H1 (cell line): ENCODE measurements around the gene TDRD12. TPM values are rescaled to one million over a fixed set of nuclear protein-coding genes. Genes with fewer than 3 reads are reported as not detected.

Experiments used
- CTCF ChIA-PET: fragments of 300-600 bp; sonication (Branson Sonifier 250); formaldehyde crosslinking; loops from one replicate; lab custom pipeline; 2021; ENCODE audit not compliant: partially characterized antibody; lab: Charles Lee
- POLR2A ChIA-PET: fragments of 300-600 bp; sonication (Branson Sonifier 250); formaldehyde crosslinking; loops from one replicate; lab custom pipeline; 2021; ENCODE audit warnings: inconsistent platforms; ENCODE audit not compliant: partially characterized antibody; lab: Charles Lee
- DNase-seq, 2 experiments: peaks; one replicate each; pipeline versions ENCODE4 v3.0.0 to v3.0.0-alpha.2; 2010 to 2022; ENCODE audit warnings: low spot score in 2 of 2, low read depth in 1 of 2, mixed read lengths in 1 of 2
- FAIRE-seq: peaks from 2 replicates; lab custom pipeline; 2011; peaks lifted over from hg19 to GRCh38; lab: Jason Lieb, UNC
- H2AFZ ChIP-seq: 2 replicates; pipeline ENCODE4 v1.8.1; 2012; ENCODE audit warnings: low read length, inconsistent platforms
- H2AK5ac ChIP-seq: 2 replicates; pipeline ENCODE4 v1.6.1; 2013; ENCODE audit warnings: low read depth, low read length
- H2BK120ac ChIP-seq: replicated peaks from 2 replicates; pipeline ENCODE3; 2013; ENCODE audit warnings: low read depth, low read length, inconsistent platforms
- H2BK12ac ChIP-seq: 2 replicates; pipeline ENCODE4 v1.6.1; 2013; ENCODE audit warnings: low read depth, low read length
- H2BK15ac ChIP-seq: 2 replicates; pipeline ENCODE4 v1.6.1; 2013; ENCODE audit warnings: low read length
- H2BK20ac ChIP-seq: 2 replicates; pipeline ENCODE4 v1.6.1; 2013; ENCODE audit warnings: low read length
- H2BK5ac ChIP-seq: 2 replicates; pipeline ENCODE4 v1.6.1; 2013; ENCODE audit warnings: low read depth, low read length
- H3K14ac ChIP-seq: 2 replicates; pipeline ENCODE4 v1.6.1; 2013; ENCODE audit warnings: inconsistent platforms; ENCODE audit not compliant: insufficient read length
- H3K18ac ChIP-seq: 2 replicates; pipeline ENCODE4 v1.6.1; 2013; ENCODE audit warnings: low read length; ENCODE audit errors: extremely low read depth
- H3K23ac ChIP-seq: 2 replicates; pipeline ENCODE4 v1.6.1; 2013; ENCODE audit warnings: inconsistent platforms; ENCODE audit not compliant: insufficient read length
- H3K23me2 ChIP-seq: 2 replicates; pipeline ENCODE4 v1.6.1; 2013; ENCODE audit warnings: low read depth, low read length
- H3K27ac ChIP-seq: 2 replicates; pipeline ENCODE4 v1.6.1; 2011; ENCODE audit warnings: low read depth, low read length, inconsistent platforms
- H3K27me3 ChIP-seq, 4 experiments: replicated peaks in 1 of 4; 1 replicate in 1 of 4; 2 replicates in 3 of 4; pipeline versions ENCODE4 v1.6.1 to v1.8.1; 2011 to 2013; ENCODE audit warnings: low read length in 3 of 4, mild to moderate bottlenecking in 3 of 4, inconsistent platforms in 2 of 4, mixed read lengths in 2 of 4, moderate library complexity in 1 of 4; ENCODE audit not compliant: control insufficient read depth in 3 of 4, insufficient read depth in 3 of 4; ENCODE audit errors: extremely low read depth in 1 of 4
- H3K36me3 ChIP-seq, 4 experiments: 2 replicates each; pipeline versions ENCODE4 v1.6.1 to v1.8.1; 2011 to 2013; ENCODE audit warnings: mild to moderate bottlenecking in 4 of 4, low read length in 3 of 4, moderate library complexity in 2 of 4, control low read depth in 1 of 4, inconsistent platforms in 1 of 4; ENCODE audit not compliant: insufficient read depth in 4 of 4, control insufficient read depth in 2 of 4
- H3K4ac ChIP-seq: replicated peaks from 2 replicates; pipeline ENCODE3; 2013; ENCODE audit warnings: low read length, low read depth, mixed read lengths, inconsistent platforms; ENCODE audit not compliant: insufficient read length
- H3K4me1 ChIP-seq, 4 experiments: replicated peaks in 1 of 4; 1 replicate in 1 of 4; 2 replicates in 3 of 4; pipeline versions ENCODE4 v1.6.1 to v1.8.1; 2011 to 2013; ENCODE audit warnings: low read length in 3 of 4, inconsistent platforms in 2 of 4, mixed read lengths in 1 of 4; ENCODE audit not compliant: insufficient read depth in 4 of 4, control insufficient read depth in 3 of 4
- H3K4me2 ChIP-seq, 2 experiments: 2 replicates each; pipeline versions ENCODE4 v1.6.1 to v1.8.1; 2011 to 2013; ENCODE audit warnings: low read depth in 2 of 2, low read length in 2 of 2, control low read depth in 1 of 2, inconsistent platforms in 1 of 2, mild to moderate bottlenecking in 1 of 2; ENCODE audit not compliant: insufficient read depth in 1 of 2
- H3K4me3 ChIP-seq, 4 experiments: fragments of 200-600, 300-600 bp in 1 of 4; sonication (generic), shearing (Covaris generic), sonication (Bioruptor Twin) in 1 of 4; 2 replicates each; pipeline versions ENCODE4 v1.5.1 to v1.8.1; 2011 to 2016; ENCODE audit warnings: low read length in 4 of 4, low read depth in 3 of 4, control low read depth in 2 of 4, inconsistent platforms in 2 of 4, mild to moderate bottlenecking in 2 of 4, mixed read lengths in 1 of 4, moderate library complexity in 1 of 4; ENCODE audit not compliant: insufficient read depth in 2 of 4; ENCODE audit errors: extremely low read depth in 1 of 4
- H3K56ac ChIP-seq: replicated peaks from 2 replicates; pipeline ENCODE3; 2013; ENCODE audit warnings: low read depth, mild to moderate bottlenecking, mixed read lengths, low read length, inconsistent platforms; ENCODE audit not compliant: insufficient read length
- H3K79me1 ChIP-seq: 2 replicates; pipeline ENCODE4 v1.6.1; 2013; ENCODE audit warnings: low read depth, low read length, control low read depth
- H3K79me2 ChIP-seq, 2 experiments: 2 replicates each; pipeline versions ENCODE4 v1.6.1 to v1.8.1; 2012 to 2013; ENCODE audit warnings: low read length in 2 of 2, mild to moderate bottlenecking in 2 of 2, inconsistent platforms in 1 of 2; ENCODE audit not compliant: insufficient read depth in 2 of 2, control insufficient read depth in 1 of 2
- H3K9ac ChIP-seq, 4 experiments: replicated peaks in 1 of 4; 1 replicate in 1 of 4; 2 replicates in 3 of 4; pipeline versions ENCODE4 v1.6.1 to v1.8.1; 2011 to 2013; ENCODE audit warnings: low read depth in 3 of 4, low read length in 3 of 4, control low read depth in 2 of 4, mild to moderate bottlenecking in 2 of 4, moderate library complexity in 2 of 4, inconsistent platforms in 1 of 4; ENCODE audit errors: extremely low read depth in 1 of 4
- H3K9me3 ChIP-seq, 2 experiments: 2 replicates each; pipeline versions ENCODE4 v1.6.1 to v1.8.1; 2012 to 2013; ENCODE audit warnings: mild to moderate bottlenecking in 2 of 2, moderate library complexity in 2 of 2, control low read depth in 1 of 2, inconsistent platforms in 1 of 2, low read depth in 1 of 2, low read length in 1 of 2, mixed read lengths in 1 of 2; ENCODE audit not compliant: insufficient read depth in 2 of 2
- H4K20me1 ChIP-seq, 2 experiments: replicated peaks in 1 of 2; 2 replicates each; pipeline versions ENCODE3 to v1.8.1; 2011 to 2013; ENCODE audit warnings: inconsistent platforms in 2 of 2, low read length in 2 of 2, mild to moderate bottlenecking in 1 of 2; ENCODE audit not compliant: insufficient read depth in 2 of 2, control insufficient read depth in 1 of 2
- H4K5ac ChIP-seq: 2 replicates; pipeline ENCODE4 v1.6.1; 2013; ENCODE audit warnings: low read length, low read depth, mixed read lengths, inconsistent platforms; ENCODE audit not compliant: insufficient read length
- H4K8ac ChIP-seq: 2 replicates; pipeline ENCODE4 v1.8.0; 2013; ENCODE audit warnings: mild to moderate bottlenecking, moderate library complexity, low read length, inconsistent platforms; ENCODE audit not compliant: insufficient read depth; ENCODE audit errors: extremely low read depth
- H4K91ac ChIP-seq: replicated peaks from 2 replicates; pipeline ENCODE3; 2013; ENCODE audit warnings: low read length, mixed read lengths, inconsistent platforms; ENCODE audit not compliant: insufficient read length
- ATF2 ChIP-seq: IDR thresholded peaks from 2 replicates; pipeline ENCODE4 v1.6.1; 2012; ENCODE audit warnings: low read length, inconsistent platforms
- BRCA1 ChIP-seq: IDR thresholded peaks from 2 replicates; pipeline ENCODE4 v1.6.1; 2012; ENCODE audit warnings: low read depth, low read length, improper control_type of control experiment
- CHD2 ChIP-seq: IDR thresholded peaks from 2 replicates; pipeline ENCODE4 v1.6.1; 2012; ENCODE audit warnings: low read length, improper control_type of control experiment
- CREB1 ChIP-seq: IDR thresholded peaks from 2 replicates; pipeline ENCODE4 v1.6.1; 2012; ENCODE audit warnings: inconsistent platforms
- CTBP2 ChIP-seq: IDR thresholded peaks from 2 replicates; pipeline ENCODE4 v1.7.0; 2011; ENCODE audit warnings: borderline replicate concordance, mild to moderate bottlenecking, moderate library complexity, mixed read lengths, low read length; ENCODE audit not compliant: insufficient read depth, insufficient read length
- GABPA ChIP-seq: IDR thresholded peaks from 2 replicates; pipeline ENCODE4 v1.6.1; 2011; ENCODE audit warnings: mild to moderate bottlenecking, low read length, moderate library complexity, borderline replicate concordance; ENCODE audit not compliant: insufficient read depth
- JUN ChIP-seq: IDR thresholded peaks from 2 replicates; pipeline ENCODE4 v1.6.1; 2011; ENCODE audit warnings: low read depth, mild to moderate bottlenecking, improper control_type of control experiment, low read length
- POU5F1 ChIP-seq: IDR thresholded peaks from 2 replicates; pipeline ENCODE4 v1.6.1; 2011; ENCODE audit warnings: low read depth, mild to moderate bottlenecking, low read length, moderate library complexity
- SP1 ChIP-seq: IDR thresholded peaks from 2 replicates; pipeline ENCODE4 v1.6.1; 2011; ENCODE audit warnings: low read depth, low read length
- SUZ12 ChIP-seq: fragments of 200-600 bp; sonication (generic); IDR thresholded peaks from 2 replicates; pipeline ENCODE4 v1.6.1; 2012; ENCODE audit warnings: mild to moderate bottlenecking, inconsistent platforms, low read length, moderate library complexity, mixed read lengths
- TAF7 ChIP-seq: optimal IDR thresholded peaks from 2 replicates; pipeline ENCODE3; 2011; ENCODE audit warnings: low read depth, mild to moderate bottlenecking, inconsistent platforms, low read length, moderate library complexity, borderline replicate concordance
- YY1 ChIP-seq: IDR thresholded peaks from 2 replicates; pipeline ENCODE4 v1.6.1; 2011; ENCODE audit warnings: low read depth, mild to moderate bottlenecking, low read length
- WGBS, 2 experiments: shearing (Covaris generic) in 1 of 2; methylation state at CpG; one replicate each; pipeline versions ENCODE4 v1.1.6 to v1.1.7; 2013 to 2015; ENCODE audit warnings: low lambda C conversion rate in 2 of 2, mixed read lengths in 2 of 2, inconsistent platforms in 1 of 2, low coverage in 1 of 2, missing lambda C conversion rate in 1 of 2; ENCODE audit not compliant: insufficient replicate concordance in 2 of 2, insufficient coverage in 1 of 2, insufficient read length in 1 of 2; ENCODE audit errors: extremely low coverage in 1 of 2, missing lambda C conversion rate in 1 of 2; 5-methylcytosine and 5-hydroxymethylcytosine counted together
- polyA plus RNA-seq, 7 experiments: library from polyadenylated mRNA; depleted of rRNA in 3 of 7; stranded (reverse) in 5 of 7; unstranded in 2 of 7; fragments of >200 nt in 5 of 7; fragments of 200-250 nt in 2 of 7; gene quantifications; 1 replicate in 5 of 7; 2 replicates in 1 of 7; 4 replicates in 1 of 7; pipeline versions ENCODE4 v1.2.1 to v1.2.3, GENCODE V29; 2011 to 2013; ENCODE audit warnings: missing spikeins in 2 of 7, mixed read lengths in 2 of 7
- total RNA-seq: library from RNA; stranded (reverse); fragmentation: NEBNext Ultra II Directional; extraction: Animal tissue kit (Norgen Biotek cat#: 25700); gene quantifications from 2 replicates; pipeline ENCODE4 v1.2.1, GENCODE V29; 2021

Gene TDRD12
- total and polyA plus RNA-seq, 2 of the 8 experiments (the other 6 are each of a cell fraction or from before 2014, with no cell fraction given) = 0.39 to 0.88 TPM

GRCh38 chr19:32822916-32823746, 103.6 kb downstream of the TDRD12 start:
- WGBS, 2 experiments = 89% methylated on average over 14 of the region's 14 CpGs; no CpG with 5 or more reads in 1 of the 2 experiments
- no peaks in the 10 kb centered on the region for H3K79me1 ChIP-seq
- FAIRE-seq = no peak
- no peak overlapping the region for H2AK5ac ChIP-seq
- no peak for DNase-seq
- H3K27ac ChIP-seq = no peak overlapping the region
- H3K14ac ChIP-seq = no peak overlapping the region
- H2BK12ac ChIP-seq = no peak overlapping the region
- H3K18ac ChIP-seq = no peak overlapping the region
- no peaks in the 10 kb centered on the region for H3K23me2 ChIP-seq
- no peak overlapping the region for H4K8ac ChIP-seq
- H3K79me2 ChIP-seq = no peaks in the 10 kb centered on the region
- H4K91ac ChIP-seq = no peak overlapping the region
- no peak overlapping the region for H4K5ac ChIP-seq
- no peak overlapping the region for H2BK120ac ChIP-seq
- H2BK5ac ChIP-seq = no peak overlapping the region
- no peak overlapping the region for H2AFZ ChIP-seq
- H3K9me3 ChIP-seq = no peaks in the 10 kb centered on the region
- H3K4me2 ChIP-seq = no peak overlapping the region
- peaks cover 6 to 18% (median 13%) of the 10 kb centered on the region in 4 experiments; a peak in 6 of 7 replicates for H3K4me1 ChIP-seq
- POLR2A ChIA-PET = no interaction called here
- H3K27me3 ChIP-seq = no peaks in the 10 kb centered on the region
- no peak overlapping the region for H3K23ac ChIP-seq
- H4K20me1 ChIP-seq = no peaks in the 10 kb centered on the region
- no peak overlapping the region for H3K4ac ChIP-seq
- no peak overlapping the region for H3K56ac ChIP-seq
- no peak overlapping the region for H3K9ac ChIP-seq
- CTCF ChIA-PET = interaction anchor here (2.1 kb wide), 1 partner anchor 16 kb away, joined by 6 read pairs; no protein-coding TSS in a partner anchor
- no peaks in the 10 kb centered on the region for H3K36me3 ChIP-seq
- no peak overlapping the region for H2BK15ac ChIP-seq
- H3K4me3 ChIP-seq = no peak overlapping the region
- H2BK20ac ChIP-seq = no peak overlapping the region
- TF ChIP-seq SUZ12 (no peak), YY1 (no peak), ATF2 (no peak), POU5F1 (no peak), SP1 (no peak), GABPA (no peak), CTBP2 (no peak), JUN (no peak), TAF7 (no peak), BRCA1 (no peak), CREB1 (no peak), CHD2 (no peak)
